Subcutaneous adipose tissue (tissue), 4 donors: ENCODE data around the gene CUEDC1. TPM values are rescaled to one million over a fixed set of nuclear protein-coding genes. Genes with fewer than 3 reads are reported as not detected.

Source experiments
- CTCF ChIP-seq: fragments of 450-650 bp; IDR thresholded peaks from one replicate; pipeline ENCODE4 v1.5.1; 2016; ENCODE audit warnings: low read depth, mild to moderate bottlenecking, control low read depth, antibody characterized with exemption, moderate library complexity
- total RNA-seq, 4 donors: library from RNA; depleted of rRNA; stranded (reverse); fragments of >200 nt; gene quantifications; one replicate each; pipeline ENCODE4 v1.1.0, GENCODE V29; 2016

Gene CUEDC1
- total RNA-seq, 4 donors from 2014 or later = 18.0 to 22.5 (median 21.1) TPM

- no peak for TF ChIP-seq CTCF
Observed at GRCh38 chr17:57990037-57990436, 34.8 kb upstream of the CUEDC1 start.

- no peak for TF ChIP-seq CTCF
Observed at GRCh38 chr17:57988301-57989250, 33.4 kb upstream of the CUEDC1 start.

- no peak for TF ChIP-seq CTCF
Observed at GRCh38 chr17:57987581-57988300, 32.5 kb upstream of the CUEDC1 start, which contains the start of gene VEZF1. Gene VEZF1, minus strand, starts transcription at chr17:57988254. Its CDS starts 143 bp downstream, at chr17:57988111.

- no peak for TF ChIP-seq CTCF
Observed at GRCh38 chr17:57986841-57987580, 31.8 kb upstream of the CUEDC1 start.

GRCh38 chr17:57985675-57985974, 30.4 kb upstream of the CUEDC1 start:
- TF ChIP-seq CTCF = no peak

GRCh38 chr17:57984936-57985674, 29.9 kb upstream of the CUEDC1 start:
- TF ChIP-seq CTCF = no peak
